Uterus (tissue), 2 donors: ENCODE results near the gene TAS2R3.

ENCODE experiments used
- POLR2A ChIP-seq, 2 donors: fragments of 450-650 bp; IDR thresholded peaks; one replicate each; pipeline ENCODE4 v1.6.1; 2016; ENCODE audit warnings: antibody characterized with exemption in 2 of 2, mild to moderate bottlenecking in 1 of 2, moderate library complexity in 1 of 2
- TF ChIP-seq, protein P1 (sequence below), 4 experiments: fragments of 200-600 bp in 2 of 4; fragments of 450-650 bp in 2 of 4; sonication (generic) in 2 of 4; IDR thresholded peaks; one replicate each; pipeline ENCODE4 v1.5.1; 2016 to 2019; ENCODE audit warnings: antibody characterized with exemption in 4 of 4, mild to moderate bottlenecking in 2 of 4, moderate library complexity in 1 of 4

DNA sequence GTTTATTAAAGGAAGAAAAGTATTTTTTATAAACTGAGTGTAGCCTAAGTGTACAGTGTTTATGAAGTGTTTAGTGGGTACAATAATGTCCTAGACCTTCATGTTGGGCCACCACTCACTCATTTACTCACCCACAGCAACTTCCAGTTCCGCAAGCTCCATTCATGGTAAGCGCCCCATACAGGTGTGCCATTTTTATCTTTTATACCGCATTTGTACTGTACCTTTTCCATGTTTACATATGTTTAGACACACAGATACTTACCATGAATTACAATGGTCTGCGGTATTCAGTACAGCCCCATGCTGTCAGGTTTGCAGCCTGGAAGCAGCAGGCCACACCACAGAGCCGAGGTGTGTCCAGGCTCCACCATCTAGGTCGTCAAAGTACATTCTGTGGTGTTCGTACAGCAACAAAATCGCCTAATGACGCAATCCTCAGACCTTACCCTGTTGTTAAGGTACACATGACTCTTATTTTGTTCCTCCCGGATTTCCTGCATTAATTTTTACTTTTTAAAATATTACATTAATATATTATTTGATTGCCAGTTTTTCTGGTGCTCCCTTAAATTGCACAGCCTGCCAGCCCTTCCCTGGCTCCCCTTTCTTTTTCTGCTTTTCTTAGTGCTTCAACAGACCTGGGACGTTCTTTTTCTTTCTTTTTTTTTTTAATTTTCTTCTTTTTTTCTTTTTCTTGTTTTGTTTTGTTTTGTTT, 26.6 kb upstream of the TAS2R3 start:
- TF ChIP-seq POLR2A (IDR thresholded peaks at IDR 0.05), result no peak
- TF ChIP-seq, protein P1, sequence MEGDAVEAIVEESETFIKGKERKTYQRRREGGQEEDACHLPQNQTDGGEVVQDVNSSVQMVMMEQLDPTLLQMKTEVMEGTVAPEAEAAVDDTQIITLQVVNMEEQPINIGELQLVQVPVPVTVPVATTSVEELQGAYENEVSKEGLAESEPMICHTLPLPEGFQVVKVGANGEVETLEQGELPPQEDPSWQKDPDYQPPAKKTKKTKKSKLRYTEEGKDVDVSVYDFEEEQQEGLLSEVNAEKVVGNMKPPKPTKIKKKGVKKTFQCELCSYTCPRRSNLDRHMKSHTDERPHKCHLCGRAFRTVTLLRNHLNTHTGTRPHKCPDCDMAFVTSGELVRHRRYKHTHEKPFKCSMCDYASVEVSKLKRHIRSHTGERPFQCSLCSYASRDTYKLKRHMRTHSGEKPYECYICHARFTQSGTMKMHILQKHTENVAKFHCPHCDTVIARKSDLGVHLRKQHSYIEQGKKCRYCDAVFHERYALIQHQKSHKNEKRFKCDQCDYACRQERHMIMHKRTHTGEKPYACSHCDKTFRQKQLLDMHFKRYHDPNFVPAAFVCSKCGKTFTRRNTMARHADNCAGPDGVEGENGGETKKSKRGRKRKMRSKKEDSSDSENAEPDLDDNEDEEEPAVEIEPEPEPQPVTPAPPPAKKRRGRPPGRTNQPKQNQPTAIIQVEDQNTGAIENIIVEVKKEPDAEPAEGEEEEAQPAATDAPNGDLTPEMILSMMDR (IDR thresholded peaks at IDR 0.05), result no peak
